ENCODE measurements around the gene ZSCAN32. TPM values are rescaled to one million over a fixed set of nuclear protein-coding genes. Genes with fewer than 3 reads are reported as not detected.

The ZSCAN32 gene
- total RNA-seq, 1 donor: 9.0 TPM

- H3K4me3 ChIP-seq (ENCODE audit: low read depth, low read length): no peak overlapping the region
- TF ChIP-seq, protein P1, sequence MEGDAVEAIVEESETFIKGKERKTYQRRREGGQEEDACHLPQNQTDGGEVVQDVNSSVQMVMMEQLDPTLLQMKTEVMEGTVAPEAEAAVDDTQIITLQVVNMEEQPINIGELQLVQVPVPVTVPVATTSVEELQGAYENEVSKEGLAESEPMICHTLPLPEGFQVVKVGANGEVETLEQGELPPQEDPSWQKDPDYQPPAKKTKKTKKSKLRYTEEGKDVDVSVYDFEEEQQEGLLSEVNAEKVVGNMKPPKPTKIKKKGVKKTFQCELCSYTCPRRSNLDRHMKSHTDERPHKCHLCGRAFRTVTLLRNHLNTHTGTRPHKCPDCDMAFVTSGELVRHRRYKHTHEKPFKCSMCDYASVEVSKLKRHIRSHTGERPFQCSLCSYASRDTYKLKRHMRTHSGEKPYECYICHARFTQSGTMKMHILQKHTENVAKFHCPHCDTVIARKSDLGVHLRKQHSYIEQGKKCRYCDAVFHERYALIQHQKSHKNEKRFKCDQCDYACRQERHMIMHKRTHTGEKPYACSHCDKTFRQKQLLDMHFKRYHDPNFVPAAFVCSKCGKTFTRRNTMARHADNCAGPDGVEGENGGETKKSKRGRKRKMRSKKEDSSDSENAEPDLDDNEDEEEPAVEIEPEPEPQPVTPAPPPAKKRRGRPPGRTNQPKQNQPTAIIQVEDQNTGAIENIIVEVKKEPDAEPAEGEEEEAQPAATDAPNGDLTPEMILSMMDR (IDR thresholded peaks at IDR 0.05; ENCODE audit: insufficient read depth, low read length): no peak
- DNase-seq (ENCODE audit: low read depth): no peak
These were observed 13.1 kb upstream of the ZSCAN32 start for GRCh38 chr16:3413730-3414379.

DNA sequence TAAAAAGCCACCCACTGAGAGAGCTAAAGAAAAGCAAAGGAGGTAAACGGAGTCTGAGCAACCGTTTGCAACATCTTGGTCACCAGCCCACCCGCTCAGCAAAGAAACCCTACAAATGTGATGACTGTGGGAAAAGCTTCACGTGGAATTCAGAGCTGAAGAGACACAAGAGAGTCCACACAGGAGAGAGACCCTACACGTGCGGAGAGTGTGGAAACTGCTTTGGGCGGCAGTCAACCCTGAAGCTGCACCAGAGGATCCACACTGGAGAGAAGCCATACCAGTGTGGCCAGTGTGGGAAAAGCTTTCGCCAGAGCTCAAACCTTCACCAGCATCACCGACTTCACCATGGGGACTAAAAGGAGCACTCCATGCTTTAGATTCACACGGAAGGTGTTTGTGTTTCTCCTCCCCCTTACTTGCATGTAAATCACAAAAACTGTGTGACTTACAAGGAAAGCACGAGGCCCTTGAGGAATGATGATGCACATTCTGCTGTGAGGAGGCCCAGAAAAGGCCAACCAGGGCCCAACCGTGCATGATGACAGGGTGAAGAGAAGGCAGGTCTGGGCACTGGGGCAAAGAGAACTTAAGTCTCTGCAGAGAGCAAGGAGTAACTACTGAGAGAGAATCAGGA, 7.9 kb upstream of the ZSCAN32 start:
- DNase-seq (ENCODE audit: low read depth): no peak
- no peak overlapping the region for H3K4me3 ChIP-seq (ENCODE audit: low read depth, low read length)
- TF ChIP-seq, protein P1 (IDR thresholded peaks at IDR 0.05; ENCODE audit: insufficient read depth, low read length): no peak

GRCh38 chr16:3401719-3402397, 1.1 kb upstream of the ZSCAN32 start:
- peak overlapping the region; percentile 87 for H3K4me3 ChIP-seq (ENCODE audit: low read depth, low read length)
- TF ChIP-seq, protein P1 (IDR thresholded peaks at IDR 0.05; ENCODE audit: insufficient read depth, low read length): no peak
- DNase-seq (ENCODE audit: low read depth): peak; percentile 34

- peak overlapping the region; percentile 92 for H3K4me3 ChIP-seq (ENCODE audit: low read depth, low read length)
- TF ChIP-seq, protein P1 (IDR thresholded peaks at IDR 0.05; ENCODE audit: insufficient read depth, low read length): no peak
- DNase-seq (ENCODE audit: low read depth): no peak
These were observed 392 bp downstream of the ZSCAN32 start for GRCh38 chr16:3400446-3400778.

DNA sequence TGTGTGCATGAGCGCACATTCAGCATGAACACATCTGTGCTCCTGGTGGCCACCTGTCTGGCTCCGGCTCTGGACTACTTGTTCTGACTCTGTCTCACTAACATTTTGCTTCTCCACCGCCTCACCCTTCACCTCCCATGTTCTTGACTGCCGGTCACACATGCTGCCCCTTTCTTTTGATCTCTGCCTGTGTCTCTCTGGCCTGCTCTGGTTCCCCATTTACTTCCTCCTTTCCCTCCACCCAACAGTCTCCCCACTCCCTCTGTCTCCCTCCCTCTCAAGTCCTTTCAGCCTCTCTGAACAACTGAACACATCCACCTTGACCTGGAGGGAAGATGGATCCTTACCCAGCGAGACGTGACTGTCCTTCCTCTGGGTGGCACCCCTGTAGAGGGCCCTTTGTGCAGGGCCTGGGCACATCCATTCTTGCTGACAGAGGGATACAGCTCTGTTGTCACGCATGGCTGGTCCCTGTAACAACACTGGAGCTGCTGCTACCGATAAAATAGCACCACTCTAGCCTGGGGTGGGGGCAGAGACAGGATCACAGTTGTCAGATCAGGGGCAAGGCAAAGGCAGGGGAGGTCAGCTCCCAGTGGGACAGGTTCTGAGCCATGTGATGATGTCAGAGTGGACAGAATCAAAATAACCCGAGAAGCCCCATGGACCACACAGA, 11.0 kb downstream of the ZSCAN32 start:
- DNase-seq (ENCODE audit: low read depth): no peak
- TF ChIP-seq, protein P1 (IDR thresholded peaks at IDR 0.05; ENCODE audit: insufficient read depth, low read length): no peak
- H3K4me3 ChIP-seq (ENCODE audit: low read depth, low read length): no peak overlapping the region

- no peak for DNase-seq (ENCODE audit: low read depth)
- TF ChIP-seq, protein P1 (IDR thresholded peaks at IDR 0.05; ENCODE audit: insufficient read depth, low read length): no peak
- no peak overlapping the region for H3K4me3 ChIP-seq (ENCODE audit: low read depth, low read length)
These were observed 12.5 kb downstream of the ZSCAN32 start for GRCh38 chr16:3388325-3388724.

Data from fibroblast of the aortic adventitia (primary cell).